ENCODE measurements around the gene PRR14.

PRR14 gene

GRCh38 chr16:30651124-30652004, 604 bp downstream of the PRR14 start (continued):
- no peak for TF ChIP-seq ZNF140 (tag by site-specific recombination; IDR thresholded peaks at IDR 0.05)
- no peak for TF ChIP-seq ZNF155 (tag by site-specific recombination; IDR thresholded peaks at IDR 0.05)
- TF ChIP-seq ZXDB (tag by site-specific recombination; IDR thresholded peaks at IDR 0.05) = peak; percentile 32
- TF ChIP-seq ZNF549 (tag by site-specific recombination; IDR thresholded peaks at IDR 0.05) = no peak
- no peak; the same call in 1 of the 2 replicates for TF ChIP-seq ZNF600 (tag by site-specific recombination; IDR thresholded peaks at IDR 0.05)
- no peak for TF ChIP-seq ZNF626 (tag by site-specific recombination; IDR thresholded peaks at IDR 0.05)
- TF ChIP-seq ZBTB8A (tag by site-specific recombination; IDR thresholded peaks at IDR 0.05) = peak; percentile 99
- TF ChIP-seq ELK4 (IDR thresholded peaks at IDR 0.05; ENCODE audit: borderline replicate concordance, low read depth, low read length) = no peak
- no peak for TF ChIP-seq FEZF1 (tag by site-specific recombination; IDR thresholded peaks at IDR 0.05)
- peak; percentile 65 for TF ChIP-seq ZIC2 (tag by site-specific recombination; IDR thresholded peaks at IDR 0.05)
- no peak for TF ChIP-seq ZNF426 (tag by site-specific recombination; IDR thresholded peaks at IDR 0.05)
- no peak for TF ChIP-seq KLF1 (tag by site-specific recombination; IDR thresholded peaks at IDR 0.05)
- no peak for TF ChIP-seq ZNF513 (tag by site-specific recombination; IDR thresholded peaks at IDR 0.05)
- no peak for TF ChIP-seq SCRT1 (tag by site-specific recombination; IDR thresholded peaks at IDR 0.05; ENCODE audit: borderline replicate concordance)
- no peak for TF ChIP-seq ZNF211 (tag by site-specific recombination; IDR thresholded peaks at IDR 0.05; ENCODE audit: low read depth)
- no peak for TF ChIP-seq WT1 (tag by site-specific recombination; IDR thresholded peaks at IDR 0.05)
- peak; percentile 71 for TF ChIP-seq GLIS2 (tag by site-specific recombination; IDR thresholded peaks at IDR 0.05)
- no peak for TF ChIP-seq ATF2 (tag by site-specific recombination; IDR thresholded peaks at IDR 0.05; ENCODE audit: low read depth)
- TF ChIP-seq MYNN (tag by site-specific recombination; IDR thresholded peaks at IDR 0.05; ENCODE audit: borderline replicate concordance) = no peak
- no peak for TF ChIP-seq ZNF19 (tag by site-specific recombination; IDR thresholded peaks at IDR 0.05; ENCODE audit: low read depth)
- TF ChIP-seq ZNF704 (tag by site-specific recombination; IDR thresholded peaks at IDR 0.05) = no peak
- peak; percentile 8 for TF ChIP-seq IKZF3 (tag by site-specific recombination; IDR thresholded peaks at IDR 0.05)
- no peak for TF ChIP-seq ZNF174 (tag by site-specific recombination; IDR thresholded peaks at IDR 0.05)
- TF ChIP-seq ZBTB17 (tag by site-specific recombination; IDR thresholded peaks at IDR 0.05) = no peak
- no peak for TF ChIP-seq ZNF530 (tag by site-specific recombination; IDR thresholded peaks at IDR 0.05; ENCODE audit: low read depth)
- TF ChIP-seq ZNF2 (tag by site-specific recombination; IDR thresholded peaks at IDR 0.05) = peak; percentile 31; the same call in 1 of the 2 replicates
- TF ChIP-seq ZNF707 (tag by site-specific recombination; IDR thresholded peaks at IDR 0.05) = no peak
- peak; percentile 43; the same call in 1 of the 2 replicates for TF ChIP-seq ZNF785 (tag by site-specific recombination; IDR thresholded peaks at IDR 0.05)
- no peak for TF ChIP-seq OSR2 (tag by site-specific recombination; IDR thresholded peaks at IDR 0.05)
- no peak for TF ChIP-seq ZNF133 (tag by site-specific recombination; IDR thresholded peaks at IDR 0.05)
- peak; percentile 6; the same call in 1 of the 2 replicates for TF ChIP-seq SP7 (tag by site-specific recombination; IDR thresholded peaks at IDR 0.05)
- peak; percentile 56; the same call in 1 of the 2 replicates for TF ChIP-seq ZNF335 (tag by site-specific recombination; conservative IDR thresholded peaks at IDR 0.05)
- no peak for TF ChIP-seq ZBTB49 (tag by site-specific recombination; IDR thresholded peaks at IDR 0.05; ENCODE audit: low read depth)
